Sigmoid colon (tissue), 7 donors: Measurements from ENCODE around the gene FBXL19. TPM values are rescaled to one million over a fixed set of nuclear protein-coding genes. Genes with fewer than 3 reads are reported as not detected.

Experiments
- DNase-seq: peaks from one replicate; pipeline ENCODE4 v3.0.0-alpha.2; 2019
- H3K27ac ChIP-seq, 4 donors: fragments of 200-600 bp; sonication (generic); one replicate each; pipeline ENCODE4 v1.5.1; 2016 to 2019; ENCODE audit warnings: mild to moderate bottlenecking in 1 of 4
- H3K27me3 ChIP-seq, 3 donors: fragments of 200-600 bp; sonication (generic); one replicate each; pipeline ENCODE4 v1.5.1; 2019; ENCODE audit warnings: mild to moderate bottlenecking in 1 of 3
- H3K36me3 ChIP-seq, 4 donors: fragments of 200-600 bp; sonication (generic); one replicate each; pipeline ENCODE4 v1.5.1; 2016 to 2019
- H3K4me1 ChIP-seq, 4 donors: fragments of 200-600 bp; sonication (generic); one replicate each; pipeline ENCODE4 v1.5.1; 2017 to 2019
- H3K4me3 ChIP-seq, 4 donors: fragments of 200-600 bp; sonication (generic); one replicate each; pipeline ENCODE4 v1.5.1; 2017 to 2019; ENCODE audit warnings: mild to moderate bottlenecking in 2 of 4, moderate library complexity in 1 of 4
- H3K9me3 ChIP-seq, 4 donors: fragments of 200-600 bp in 3 of 4; sonication (generic) in 3 of 4; one replicate each; pipeline versions ENCODE4 v1.5.1 to v1.6.1; 2013 to 2019
- CTCF ChIP-seq, 4 experiments: fragments of 450-650 bp in 3 of 4; fragments of 200-600 bp in 1 of 4; IDR thresholded peaks; one replicate each; pipeline ENCODE4 v1.5.1; 2016 to 2019; ENCODE audit warnings: antibody characterized with exemption in 4 of 4, mild to moderate bottlenecking in 3 of 4, moderate library complexity in 2 of 4
- EP300 ChIP-seq, 4 donors: sonication (generic); formaldehyde crosslinking; IDR thresholded peaks; one replicate each; pipeline ENCODE4 v1.6.1; 2017; ENCODE audit warnings: antibody characterized with exemption in 4 of 4
- POLR2A ChIP-seq, 2 donors: fragments of 450-650 bp; IDR thresholded peaks; one replicate each; pipeline ENCODE4 v1.6.1; 2016; ENCODE audit warnings: antibody characterized with exemption in 2 of 2, mild to moderate bottlenecking in 2 of 2, moderate library complexity in 2 of 2
- POLR2AphosphoS5 ChIP-seq, 4 donors: sonication (generic); formaldehyde crosslinking; IDR thresholded peaks; one replicate each; pipeline ENCODE4 v1.6.1; 2017; ENCODE audit warnings: antibody characterized with exemption in 4 of 4
- WGBS, 2 donors: extraction: QIAGEN DNeasy Blood & Tissue Kit; methylation state at CpG; one replicate each; pipeline ENCODE4 v1.1.7; 2013; 5-methylcytosine and 5-hydroxymethylcytosine counted together
- intact Hi-C: fragments of 100-400 bp; cut with DNase I; formaldehyde crosslinking; loops from one replicate; pipeline ENCODE4 v1.15.1; 2023
- polyA plus RNA-seq, 3 donors: library from polyadenylated mRNA; stranded (reverse); fragments of 200-250 nt; gene quantifications; one replicate each; pipeline ENCODE4 v1.2.3, GENCODE V29; 2013
- total RNA-seq, 4 donors: library from RNA; depleted of rRNA; stranded (reverse); fragments of >200 nt; gene quantifications; one replicate each; pipeline ENCODE4 v1.1.0, GENCODE V29; 2016
- donor health status: healthy with polysubstance abuse.
- donor health status: Bipolar disorder and iron deficiency.
- donor health status: healthy.

Gene FBXL19
- total and polyA plus RNA-seq, 7 donors = 3.0 to 32.7 (median 10.3) TPM

- H3K27me3 ChIP-seq = no peaks in the 10 kb centered on the region
- WGBS, 2 donors = 90 to 92% methylated on average over 21 of the region's 21 CpGs
- no peak overlapping the region for H3K4me3 ChIP-seq
- TF ChIP-seq POLR2AphosphoS5 (IDR thresholded peaks at IDR 0.05) (no peak), POLR2A (IDR thresholded peaks at IDR 0.05) (no peak)
- H3K36me3 ChIP-seq = peaks cover 0 to 6% (median 2%) of the 10 kb centered on the region in 4 donors
- intact Hi-C loops = no loop called here
- no peaks in the 10 kb centered on the region for H3K9me3 ChIP-seq
- H3K27ac ChIP-seq = no peak overlapping the region
- peaks cover 0 to 13% (median 9%) of the 10 kb centered on the region in 4 donors for H3K4me1 ChIP-seq
- no peak for DNase-seq
Observed at GRCh38 chr16:30992276-30992780, 69.0 kb downstream of the FBXL19 start.

DNA sequence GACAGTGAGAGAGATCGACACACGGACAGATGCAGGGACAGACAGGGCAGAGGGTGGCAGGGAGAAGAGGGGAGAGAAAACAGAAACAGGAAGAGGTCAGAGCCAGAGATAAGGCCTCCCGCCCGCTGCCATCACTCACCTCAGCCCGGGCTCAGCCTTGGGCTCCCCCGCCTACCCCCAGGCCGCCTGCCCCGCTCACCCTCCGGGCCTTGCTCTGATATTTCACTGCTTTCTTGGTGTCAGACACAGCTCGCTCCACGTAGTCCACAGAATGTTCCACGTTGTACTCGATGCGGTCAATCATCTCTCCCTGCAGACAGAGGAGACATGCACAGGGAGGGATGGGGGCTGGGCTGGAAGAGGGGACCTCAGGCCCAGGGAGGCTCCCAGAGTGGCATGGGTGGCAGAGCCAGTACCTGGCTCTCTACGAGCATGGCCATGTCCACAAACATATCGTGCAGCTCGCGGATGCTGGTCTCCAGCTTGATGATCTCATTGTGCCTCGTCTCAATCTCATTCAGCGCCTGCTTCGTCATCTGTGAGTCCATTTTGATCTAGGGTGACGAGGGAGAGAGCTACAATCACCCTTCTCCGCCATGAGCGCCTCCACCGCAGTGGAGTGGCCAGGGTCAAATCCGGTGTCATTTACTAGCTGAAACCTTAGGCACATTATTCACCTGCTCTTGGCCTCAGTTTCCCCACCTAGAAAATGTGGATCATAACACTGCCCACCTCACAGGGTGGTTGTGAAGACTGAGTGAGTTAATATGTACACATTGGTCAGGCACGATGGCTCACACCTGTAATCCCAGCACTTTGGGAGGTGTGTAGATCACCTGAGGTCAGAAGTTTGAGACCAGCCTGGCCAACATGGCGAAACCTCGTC, 69.8 kb downstream of the FBXL19 start:
- peaks cover 0 to 19% (median 13%) of the 10 kb centered on the region in 4 donors for H3K4me1 ChIP-seq
- H3K36me3 ChIP-seq = peaks cover 0 to under 1% (median 0%) of the 10 kb centered on the region in 4 donors
- 86% methylated on average over 29 of the region's 29 CpGs for WGBS, 2 donors
- H3K27me3 ChIP-seq = no peaks in the 10 kb centered on the region
- H3K4me3 ChIP-seq = no peak overlapping the region
- no peak for TF ChIP-seq POLR2AphosphoS5 (IDR thresholded peaks at IDR 0.05)
- no peak for TF ChIP-seq POLR2A (IDR thresholded peaks at IDR 0.05)
- TF ChIP-seq CTCF (IDR thresholded peaks at IDR 0.05) = no peak
- TF ChIP-seq EP300 (IDR thresholded peaks at IDR 0.05) = no peak
- no peak overlapping the region for H3K27ac ChIP-seq
- DNase-seq = no peak
- H3K9me3 ChIP-seq = no peaks in the 10 kb centered on the region
- intact Hi-C loops = no loop called here

DNA sequence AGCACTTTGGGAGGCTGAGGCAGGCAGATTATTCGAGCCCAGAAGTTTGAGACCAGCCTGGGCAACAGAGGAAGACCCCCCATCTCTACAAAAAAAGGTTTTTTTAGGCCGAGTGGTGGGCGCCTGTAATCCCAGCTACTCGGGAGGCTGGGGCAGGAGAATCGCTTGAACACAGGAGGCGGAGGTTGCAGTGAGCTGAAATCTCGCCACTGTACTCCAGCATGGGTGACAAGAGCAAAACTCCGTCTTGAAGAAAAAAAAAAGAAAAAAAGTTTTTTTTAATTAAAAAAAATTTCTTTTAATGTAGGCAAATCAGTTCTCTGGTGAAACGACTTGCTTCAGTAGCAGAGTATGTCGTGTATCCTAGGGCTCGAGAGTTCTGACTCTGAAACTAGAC, 72.6 kb downstream of the FBXL19 start:
- Histone ChIP-seq H3K4me3 (peak overlapping the region in 3 of 4 donors; percentile 53 to 66 (median 65)), H3K27ac (peak overlapping the region; percentile 81 to 87 (median 87)), H3K36me3 (no peaks in the 10 kb centered on the region), H3K4me1 (peaks cover 0 to 19% (median 13%) of the 10 kb centered on the region in 4 donors), H3K9me3 (no peaks in the 10 kb centered on the region), H3K27me3 (no peaks in the 10 kb centered on the region)
- TF ChIP-seq POLR2AphosphoS5 (IDR thresholded peaks at IDR 0.05) (no peak), CTCF (IDR thresholded peaks at IDR 0.05) (no peak), POLR2A (IDR thresholded peaks at IDR 0.05) (no peak), EP300 (IDR thresholded peaks at IDR 0.05) (no peak)
- DNase-seq = no peak
- intact Hi-C loops = loop anchor here (2.0 to 5.0 kb wide), 2 partner anchors 79 to 146 kb away; partner anchors contain the start of genes ZNF646 and ZNF668
- 65 to 81% methylated on average over 11 of the region's 11 CpGs for WGBS, 2 donors

GRCh38 chr16:30996324-30996984, 73.1 kb downstream of the FBXL19 start:
- no peak for DNase-seq
- no peaks in the 10 kb centered on the region for H3K27me3 ChIP-seq
- H3K9me3 ChIP-seq = no peaks in the 10 kb centered on the region
- H3K36me3 ChIP-seq = no peaks in the 10 kb centered on the region
- WGBS, 2 donors = 8 to 32% methylated on average over 23 of the region's 23 CpGs
- H3K4me1 ChIP-seq = peaks cover 0 to 19% (median 13%) of the 10 kb centered on the region in 4 donors
- peak overlapping the region; percentile 49 to 66 (median 59) for H3K4me3 ChIP-seq
- peak overlapping the region; percentile 81 to 87 (median 87) for H3K27ac ChIP-seq
- intact Hi-C loops = loop anchor here (2.0 to 5.0 kb wide), 2 partner anchors 78 to 146 kb away; partner anchors contain the start of genes ZNF646 and ZNF668
- TF ChIP-seq CTCF (IDR thresholded peaks at IDR 0.05) = no peak
